Caco-2 (cell line): Measurements from ENCODE around the gene FOXJ3. TPM values are rescaled to one million over a fixed set of nuclear protein-coding genes. Genes with fewer than 3 reads are reported as not detected.

ENCODE experiments used
- BruUV-seq: library from RNA; stranded (reverse); fragments of 400-500 nt; replicated peaks from 2 replicates; lab custom pipeline; 2021; lab: Mats Ljungman, UMichigan
- CTCF ChIA-PET: fragments of 300-600 bp; sonication (Branson Sonifier 250); formaldehyde crosslinking; loops from one replicate; lab custom pipeline; 2022; ENCODE audit warnings: antibody characterized with exemption; lab: Charles Lee
- POLR2A ChIA-PET: fragments of 300-600 bp; sonication (Branson Sonifier 250); formaldehyde crosslinking; loops from one replicate; lab custom pipeline; 2022; ENCODE audit warnings: antibody characterized with exemption; lab: Charles Lee
- DNase-seq, 2 experiments: peaks; one replicate each; pipeline versions ENCODE4 v3.0.0 to v3.0.0-alpha.2; 2020 to 2022
- H3K27me3 ChIP-seq: replicated peaks from 2 replicates; pipeline ENCODE4 v1.6.0; 2011; ENCODE audit warnings: low read length; ENCODE audit not compliant: control insufficient read depth, insufficient read depth
- H3K36me3 ChIP-seq: 2 replicates; pipeline ENCODE4 v1.5.1; 2011; ENCODE audit warnings: low read length; ENCODE audit not compliant: control insufficient read depth, insufficient read depth
- H3K4me1 ChIP-seq: fragments of 250-450 bp; sonication (Bioruptor Pico); 2 replicates; pipeline ENCODE4 v1.5.1; 2020; ENCODE audit warnings: mild to moderate bottlenecking
- H3K4me3 ChIP-seq: 2 replicates; pipeline ENCODE4 v1.5.1; 2011; ENCODE audit warnings: low read depth, mild to moderate bottlenecking, control low read depth, low read length
- H3K9me3 ChIP-seq: fragments of 250-450 bp; sonication (Bioruptor Pico); 2 replicates; pipeline ENCODE4 v1.5.1; 2020; ENCODE audit warnings: mild to moderate bottlenecking, moderate library complexity
- H3K27ac Mint-ChIP-seq: one replicate; pipeline ENCODE4 v1.8.0; 2022; ENCODE audit warnings: mixed read lengths; ENCODE audit not compliant: unreplicated experiment
- H3K27me3 Mint-ChIP-seq: one replicate; pipeline ENCODE4 v1.8.0; 2022; ENCODE audit warnings: mixed read lengths; ENCODE audit not compliant: insufficient read depth, unreplicated experiment
- H3K36me3 Mint-ChIP-seq: one replicate; pipeline ENCODE4 v1.8.0; 2022; ENCODE audit warnings: mild to moderate bottlenecking, mixed read lengths; ENCODE audit not compliant: insufficient read depth, unreplicated experiment
- H3K4me1 Mint-ChIP-seq: one replicate; pipeline ENCODE4 v1.8.0; 2022; ENCODE audit warnings: low read depth, mixed read lengths; ENCODE audit not compliant: unreplicated experiment
- H3K4me3 Mint-ChIP-seq: one replicate; pipeline ENCODE4 v1.8.0; 2022; ENCODE audit warnings: mild to moderate bottlenecking, moderate library complexity, mixed read lengths; ENCODE audit not compliant: unreplicated experiment
- H3K9me3 Mint-ChIP-seq: one replicate; pipeline ENCODE4 v1.8.0; 2022; ENCODE audit warnings: mixed read lengths; ENCODE audit not compliant: unreplicated experiment
- intact Hi-C: fragments of 100-400 bp; cut with micrococcal nuclease; formaldehyde crosslinking; loops from one replicate; pipeline ENCODE4 v1.10.0; 2022; ENCODE audit not compliant: unreplicated experiment
- total RNA-seq: library from RNA; stranded (reverse); gene quantifications from 2 replicates; pipeline ENCODE4 v1.2.3, GENCODE V29; 2022
- TF ChIP-seq, protein P1 (sequence below), 2 experiments: fragments of 200-600 bp in 1 of 2; IDR thresholded peaks; 1 replicate in 1 of 2; 2 replicates in 1 of 2; pipeline versions ENCODE4 v1.5.1 to v1.8.0; 2011 to 2022; ENCODE audit warnings: antibody characterized with exemption in 1 of 2, control low read depth in 1 of 2, inconsistent platforms in 1 of 2, low read depth in 1 of 2, low read length in 1 of 2, mild to moderate bottlenecking in 1 of 2, moderate library complexity in 1 of 2; ENCODE audit not compliant: insufficient read depth in 1 of 2, severe bottlenecking in 1 of 2, unreplicated experiment in 1 of 2

Gene FOXJ3
- total RNA-seq, 1 experiment from 2014 or later: 60.2 TPM

- no peak overlapping the region for H3K27ac Mint-ChIP-seq
- H3K36me3 Mint-ChIP-seq: peaks cover 55% of the 10 kb centered on the region
- ChIA-PET CTCF (no interaction called here), POLR2A (no interaction called here)
- peaks cover 14% of the 10 kb centered on the region for H3K4me1 Mint-ChIP-seq
- TF ChIP-seq, protein P1, sequence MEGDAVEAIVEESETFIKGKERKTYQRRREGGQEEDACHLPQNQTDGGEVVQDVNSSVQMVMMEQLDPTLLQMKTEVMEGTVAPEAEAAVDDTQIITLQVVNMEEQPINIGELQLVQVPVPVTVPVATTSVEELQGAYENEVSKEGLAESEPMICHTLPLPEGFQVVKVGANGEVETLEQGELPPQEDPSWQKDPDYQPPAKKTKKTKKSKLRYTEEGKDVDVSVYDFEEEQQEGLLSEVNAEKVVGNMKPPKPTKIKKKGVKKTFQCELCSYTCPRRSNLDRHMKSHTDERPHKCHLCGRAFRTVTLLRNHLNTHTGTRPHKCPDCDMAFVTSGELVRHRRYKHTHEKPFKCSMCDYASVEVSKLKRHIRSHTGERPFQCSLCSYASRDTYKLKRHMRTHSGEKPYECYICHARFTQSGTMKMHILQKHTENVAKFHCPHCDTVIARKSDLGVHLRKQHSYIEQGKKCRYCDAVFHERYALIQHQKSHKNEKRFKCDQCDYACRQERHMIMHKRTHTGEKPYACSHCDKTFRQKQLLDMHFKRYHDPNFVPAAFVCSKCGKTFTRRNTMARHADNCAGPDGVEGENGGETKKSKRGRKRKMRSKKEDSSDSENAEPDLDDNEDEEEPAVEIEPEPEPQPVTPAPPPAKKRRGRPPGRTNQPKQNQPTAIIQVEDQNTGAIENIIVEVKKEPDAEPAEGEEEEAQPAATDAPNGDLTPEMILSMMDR (IDR thresholded peaks at IDR 0.05; ENCODE audit: insufficient read depth in 1 of 2, low read depth in 1 of 2, low read length in 1 of 2, severe bottlenecking in 1 of 2, unreplicated experiment in 1 of 2): no peak
- BruUV-seq: no TSS peak
- H3K4me3 Mint-ChIP-seq: peak overlapping the region; percentile 21
- Histone ChIP-seq H3K9me3 (no peaks in the 10 kb centered on the region), H3K4me1 (no peaks in the 10 kb centered on the region), H3K36me3 (0 out of 2 replicates have a peak, but pooled peaks cover 2% of the 10 kb centered on the region), H3K27me3 (no peaks in the 10 kb centered on the region), H3K4me3 (no peak overlapping the region)
- no peaks in the 10 kb centered on the region for H3K27me3 Mint-ChIP-seq
- no peak for DNase-seq
- intact Hi-C loops: no loop called here
- H3K9me3 Mint-ChIP-seq: no peaks in the 10 kb centered on the region
Measured at GRCh38 chr1:42206164-42206563, 128.9 kb downstream of the FOXJ3 start.

- H3K27ac Mint-ChIP-seq: no peak overlapping the region
- Histone ChIP-seq H3K27me3 (no peaks in the 10 kb centered on the region), H3K9me3 (no peaks in the 10 kb centered on the region), H3K4me3 (no peak overlapping the region), H3K4me1 (no peaks in the 10 kb centered on the region), H3K36me3 (no peaks in the 10 kb centered on the region; the same call in 1 of the 2 replicates)
- ChIA-PET POLR2A (no interaction called here), CTCF (no interaction called here)
- peaks cover 10% of the 10 kb centered on the region for H3K4me1 Mint-ChIP-seq
- no peaks in the 10 kb centered on the region for H3K27me3 Mint-ChIP-seq
- intact Hi-C loops: no loop called here
- H3K4me3 Mint-ChIP-seq: no peak overlapping the region
- no TSS peak for BruUV-seq
- DNase-seq: no peak
- peaks cover 75% of the 10 kb centered on the region for H3K36me3 Mint-ChIP-seq
- H3K9me3 Mint-ChIP-seq: no peaks in the 10 kb centered on the region
- TF ChIP-seq, protein P1 (IDR thresholded peaks at IDR 0.05; ENCODE audit: insufficient read depth in 1 of 2, low read depth in 1 of 2, low read length in 1 of 2, severe bottlenecking in 1 of 2, unreplicated experiment in 1 of 2): no peak
Measured at GRCh38 chr1:42201986-42202385, 133.0 kb downstream of the FOXJ3 start.

DNA sequence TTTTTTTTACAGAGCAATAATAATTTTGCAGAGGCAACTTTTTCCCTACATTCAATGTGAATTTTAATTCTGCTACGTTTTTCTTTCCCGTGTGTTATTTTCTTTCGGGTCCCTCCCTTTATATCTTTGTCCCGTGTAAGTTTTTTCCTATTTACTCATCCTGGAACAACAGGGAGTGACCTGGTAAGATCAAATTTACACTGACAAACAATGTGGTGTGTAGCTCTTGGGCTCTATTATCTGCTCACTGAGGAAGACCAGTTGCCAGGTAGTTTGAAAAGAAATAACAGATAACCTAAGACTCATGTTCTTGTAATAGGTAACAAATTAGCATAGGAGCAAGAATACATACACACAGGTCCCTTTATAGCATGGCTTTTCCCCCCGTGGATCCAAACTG, 136.8 kb downstream of the FOXJ3 start:
- BruUV-seq: no TSS peak
- Mint-ChIP-seq H3K27me3 (no peaks in the 10 kb centered on the region), H3K36me3 (peaks cover 56% of the 10 kb centered on the region), H3K9me3 (no peaks in the 10 kb centered on the region), H3K27ac (no peak overlapping the region), H3K4me1 (no peaks in the 10 kb centered on the region), H3K4me3 (no peak overlapping the region)
- H3K27me3 ChIP-seq: no peaks in the 10 kb centered on the region
- H3K4me1 ChIP-seq: no peaks in the 10 kb centered on the region
- H3K4me3 ChIP-seq: no peak overlapping the region
- intact Hi-C loops: no loop called here
- no peaks in the 10 kb centered on the region for H3K9me3 ChIP-seq
- no peak for DNase-seq
- POLR2A ChIA-PET: no interaction called here
- no peaks in the 10 kb centered on the region; the same call in 1 of the 2 replicates for H3K36me3 ChIP-seq
- CTCF ChIA-PET: no interaction called here
- TF ChIP-seq, protein P1 (IDR thresholded peaks at IDR 0.05; ENCODE audit: insufficient read depth in 1 of 2, low read depth in 1 of 2, low read length in 1 of 2, severe bottlenecking in 1 of 2, unreplicated experiment in 1 of 2): no peak
